Measurements from ENCODE around the gene EFCAB7. TPM values are rescaled to one million over a fixed set of nuclear protein-coding genes. Genes with fewer than 3 reads are reported as not detected.

Gene EFCAB7
- total and polyA plus RNA-seq, 5 donors from 2014 or later, result 2.9 to 13.1 (median 4.6) TPM

DNA sequence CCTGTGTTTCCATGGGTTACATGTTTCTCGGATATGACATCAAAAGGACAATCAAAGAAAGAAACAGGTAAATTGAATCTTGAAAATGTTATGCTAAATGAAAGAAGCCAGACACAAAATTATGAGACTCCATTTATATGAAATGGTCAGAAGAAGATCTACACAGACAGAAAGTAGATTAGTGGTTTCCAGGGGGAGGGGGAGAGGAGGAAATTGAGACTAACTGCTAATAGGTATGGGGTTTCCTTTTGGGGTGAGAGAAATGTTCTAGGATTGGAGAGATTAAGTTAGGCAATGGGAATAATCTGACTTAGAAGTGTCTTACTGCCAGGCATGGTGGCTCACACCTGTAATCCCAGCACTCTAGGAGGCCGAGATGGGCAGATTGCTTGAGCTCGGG is 22.1 kb upstream of the EFCAB7 start:
- H3K27me3 Mint-ChIP-seq, result no peaks in the 10 kb centered on the region
- H3K27ac Mint-ChIP-seq, result peak overlapping the region in 2 of 3 donors; percentile 2 to 15
- no peaks in the 10 kb centered on the region for H3K9me3 ChIP-seq (ENCODE audit: control insufficient read depth in 2 of 2, low read length in 2 of 2)
- H3K4me1 Mint-ChIP-seq, result peaks cover 9 to 22% (median 18%) of the 10 kb centered on the region in 4 donors
- no peaks in the 10 kb centered on the region for H3K27me3 ChIP-seq (ENCODE audit: control insufficient read depth, insufficient read depth, low read length)
- no peak overlapping the region for H3K4me3 ChIP-seq (ENCODE audit: low read depth, low read length)
- no peaks in the 10 kb centered on the region for H3K4me1 ChIP-seq (ENCODE audit: control insufficient read depth, insufficient read depth, low read length, poor library complexity, severe bottlenecking)
- no peaks in the 10 kb centered on the region for H3K36me3 ChIP-seq (ENCODE audit: control insufficient read depth, insufficient read depth, low read length)
- peak in 1 of 3 donors; percentile 7 for DNase-seq
- peaks cover 0 to 8% (median 1%) of the 10 kb centered on the region in 7 donors for H3K9me3 Mint-ChIP-seq
- H3K4me3 Mint-ChIP-seq, result no peak overlapping the region
- no peak overlapping the region for H3K27ac ChIP-seq (ENCODE audit: insufficient read depth, low read length, poor library complexity, severe bottlenecking)
- ATAC-seq (ENCODE audit: low read depth in 2 of 2), result no peak
- peaks cover 23% of the 10 kb centered on the region for H3K36me3 Mint-ChIP-seq

DNA sequence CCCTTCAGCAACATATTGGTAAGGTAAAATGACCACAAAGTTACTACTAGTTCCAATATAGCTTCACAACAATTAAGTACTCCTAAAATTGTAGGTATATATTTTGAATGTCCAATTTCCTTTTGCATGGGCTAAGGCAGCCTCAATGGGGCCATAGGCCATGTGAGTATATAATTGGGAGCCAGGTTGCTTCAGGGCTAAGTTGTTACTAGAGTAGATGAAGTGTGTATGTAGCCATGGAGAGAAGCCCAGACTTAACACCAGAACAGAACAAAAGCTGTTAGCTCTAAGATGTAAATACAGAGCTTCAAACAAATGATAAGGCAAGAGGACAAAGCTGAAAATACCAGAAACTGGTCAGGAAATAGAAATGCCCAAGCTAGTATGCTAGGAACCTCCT is 16.5 kb upstream of the EFCAB7 start:
- Mint-ChIP-seq H3K27me3 (no peaks in the 10 kb centered on the region), H3K27ac (no peak overlapping the region), H3K36me3 (peaks cover 21% of the 10 kb centered on the region), H3K4me3 (no peak overlapping the region), H3K4me1 (peaks cover 2 to 8% (median 5%) of the 10 kb centered on the region in 4 donors), H3K9me3 (peaks cover 0 to 8% (median 0%) of the 10 kb centered on the region in 7 donors)
- Histone ChIP-seq H3K27ac (ENCODE audit: insufficient read depth, low read length, poor library complexity, severe bottlenecking) (no peak overlapping the region), H3K4me3 (ENCODE audit: low read depth, low read length) (no peak overlapping the region), H3K4me1 (ENCODE audit: control insufficient read depth, insufficient read depth, low read length, poor library complexity, severe bottlenecking) (no peaks in the 10 kb centered on the region), H3K27me3 (ENCODE audit: control insufficient read depth, insufficient read depth, low read length) (no peaks in the 10 kb centered on the region), H3K9me3 (ENCODE audit: control insufficient read depth in 2 of 2, low read length in 2 of 2) (no peaks in the 10 kb centered on the region), H3K36me3 (ENCODE audit: control insufficient read depth, insufficient read depth, low read length) (peaks cover 2% of the 10 kb centered on the region)
- no peak for DNase-seq
- ATAC-seq (ENCODE audit: low read depth in 2 of 2), result no peak

DNA sequence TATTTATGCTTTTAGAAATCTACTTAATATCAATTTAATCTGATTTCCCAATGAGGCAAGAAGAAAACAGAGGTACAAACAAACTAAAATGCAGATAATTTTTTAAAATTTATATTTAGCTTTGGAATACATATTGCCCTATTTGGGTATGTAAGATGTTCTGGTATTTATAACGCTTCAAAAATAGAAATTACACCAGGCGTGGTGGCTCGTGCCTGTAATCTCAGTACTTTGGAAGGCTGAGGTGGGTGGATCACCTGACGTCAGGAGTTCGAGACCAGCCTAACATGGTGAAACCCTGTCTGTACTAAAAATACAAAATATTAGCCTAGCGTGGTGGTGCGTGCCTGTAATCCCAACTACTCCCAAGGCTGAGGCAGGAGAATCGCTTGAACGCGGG is 13.6 kb upstream of the EFCAB7 start:
- Histone ChIP-seq H3K27me3 (ENCODE audit: control insufficient read depth, insufficient read depth, low read length) (no peaks in the 10 kb centered on the region), H3K4me3 (ENCODE audit: low read depth, low read length) (no peak overlapping the region), H3K4me1 (ENCODE audit: control insufficient read depth, insufficient read depth, low read length, poor library complexity, severe bottlenecking) (no peaks in the 10 kb centered on the region), H3K27ac (ENCODE audit: insufficient read depth, low read length, poor library complexity, severe bottlenecking) (no peak overlapping the region), H3K9me3 (ENCODE audit: control insufficient read depth in 2 of 2, low read length in 2 of 2) (no peaks in the 10 kb centered on the region), H3K36me3 (ENCODE audit: control insufficient read depth, insufficient read depth, low read length) (peaks cover 2% of the 10 kb centered on the region)
- ATAC-seq (ENCODE audit: low read depth in 2 of 2) (no peak), DNase-seq (no peak)
- peaks cover 0 to 6% (median 3%) of the 10 kb centered on the region in 4 donors for H3K4me1 Mint-ChIP-seq
- peaks cover 0 to 4% (median 0%) of the 10 kb centered on the region in 7 donors for H3K9me3 Mint-ChIP-seq
- no peak overlapping the region for H3K27ac Mint-ChIP-seq
- no peaks in the 10 kb centered on the region for H3K27me3 Mint-ChIP-seq
- H3K4me3 Mint-ChIP-seq, result no peak overlapping the region
- H3K36me3 Mint-ChIP-seq, result peaks cover 16% of the 10 kb centered on the region

DNA sequence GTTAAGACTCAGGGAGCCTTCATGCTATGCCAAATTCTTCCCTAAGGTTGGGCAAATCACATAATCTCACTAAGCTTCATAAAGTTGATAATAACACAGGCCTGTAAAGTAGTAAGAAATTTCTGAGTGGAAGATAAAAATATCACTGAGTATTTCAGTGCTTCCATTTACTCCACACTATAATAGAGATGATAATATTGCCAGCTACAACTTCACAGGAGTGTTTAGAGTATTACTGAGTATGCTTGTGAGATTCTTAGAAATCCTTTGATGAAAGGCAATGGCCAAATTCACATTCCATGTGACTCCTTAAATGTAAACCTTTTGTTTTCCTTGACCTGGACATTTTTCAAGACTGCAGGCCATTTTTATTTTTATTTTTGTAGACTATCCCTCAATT is 10.7 kb upstream of the EFCAB7 start:
- Mint-ChIP-seq H3K9me3 (no peaks in the 10 kb centered on the region), H3K4me1 (peaks cover 0 to 6% (median 3%) of the 10 kb centered on the region in 4 donors), H3K27ac (no peak overlapping the region), H3K27me3 (no peaks in the 10 kb centered on the region), H3K4me3 (no peak overlapping the region), H3K36me3 (peaks cover 3% of the 10 kb centered on the region)
- H3K4me3 ChIP-seq (ENCODE audit: low read depth, low read length), result no peak overlapping the region
- peaks cover 2% of the 10 kb centered on the region for H3K36me3 ChIP-seq (ENCODE audit: control insufficient read depth, insufficient read depth, low read length)
- no peaks in the 10 kb centered on the region for H3K27me3 ChIP-seq (ENCODE audit: control insufficient read depth, insufficient read depth, low read length)
- ATAC-seq (ENCODE audit: low read depth in 2 of 2) (no peak), DNase-seq (no peak)
- no peak overlapping the region for H3K27ac ChIP-seq (ENCODE audit: insufficient read depth, low read length, poor library complexity, severe bottlenecking)
- H3K9me3 ChIP-seq (ENCODE audit: control insufficient read depth in 2 of 2, low read length in 2 of 2), result no peaks in the 10 kb centered on the region
- no peaks in the 10 kb centered on the region for H3K4me1 ChIP-seq (ENCODE audit: control insufficient read depth, insufficient read depth, low read length, poor library complexity, severe bottlenecking)

DNA sequence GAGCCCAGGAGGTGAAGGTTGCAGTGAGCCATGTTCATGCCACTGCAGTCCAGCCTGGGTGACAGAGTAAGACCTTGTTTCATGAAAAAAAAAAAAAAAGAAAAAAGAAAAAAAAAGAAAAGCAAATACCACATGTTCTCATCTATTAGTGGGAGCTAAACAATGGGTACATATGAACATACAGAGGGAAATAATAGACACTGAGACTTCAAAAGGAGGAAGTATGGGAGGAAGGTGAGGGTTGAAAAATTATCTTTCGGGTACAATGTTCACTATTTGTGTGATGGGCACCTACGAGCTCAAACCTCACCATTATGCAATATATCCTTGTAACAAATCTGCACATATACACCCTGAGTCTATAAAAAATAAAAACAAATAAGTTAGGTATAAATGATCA is 6.7 kb upstream of the EFCAB7 start:
- no peaks in the 10 kb centered on the region for H3K27me3 ChIP-seq (ENCODE audit: control insufficient read depth, insufficient read depth, low read length)
- no peaks in the 10 kb centered on the region for H3K4me1 ChIP-seq (ENCODE audit: control insufficient read depth, insufficient read depth, low read length, poor library complexity, severe bottlenecking)
- no peak for ATAC-seq (ENCODE audit: low read depth in 2 of 2)
- peaks cover 2% of the 10 kb centered on the region for H3K36me3 Mint-ChIP-seq
- DNase-seq, result no peak
- H3K27ac Mint-ChIP-seq, result no peak overlapping the region
- no peak overlapping the region for H3K4me3 Mint-ChIP-seq
- no peak overlapping the region for H3K4me3 ChIP-seq (ENCODE audit: low read depth, low read length)
- H3K36me3 ChIP-seq (ENCODE audit: control insufficient read depth, insufficient read depth, low read length), result no peaks in the 10 kb centered on the region
- H3K27ac ChIP-seq (ENCODE audit: insufficient read depth, low read length, poor library complexity, severe bottlenecking), result no peak overlapping the region
- no peaks in the 10 kb centered on the region for H3K9me3 Mint-ChIP-seq
- H3K4me1 Mint-ChIP-seq, result peaks cover 11 to 18% (median 13%) of the 10 kb centered on the region in 4 donors
- H3K27me3 Mint-ChIP-seq, result no peaks in the 10 kb centered on the region
- H3K9me3 ChIP-seq (ENCODE audit: control insufficient read depth in 2 of 2, low read length in 2 of 2), result no peaks in the 10 kb centered on the region

DNA sequence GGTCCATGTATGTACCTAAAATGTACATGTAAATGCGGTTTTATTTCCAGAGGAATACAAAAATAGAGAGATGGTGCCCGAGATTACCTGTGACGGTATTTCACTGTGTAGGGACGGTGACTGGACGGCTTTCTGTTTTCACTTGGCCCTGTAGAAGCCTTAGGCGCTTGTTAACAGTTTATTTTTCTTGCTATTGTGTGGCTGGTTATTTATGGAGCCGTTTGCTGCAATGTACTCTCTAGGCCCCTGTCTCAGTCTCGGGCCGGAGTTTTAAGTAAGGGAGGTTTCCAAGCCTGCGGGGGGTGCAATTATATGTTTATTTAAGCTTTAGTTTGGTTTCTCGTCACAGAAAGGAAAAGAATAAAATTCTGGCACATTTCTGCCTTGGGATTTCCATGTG is 413 bp downstream of the EFCAB7 start:
- no peak for DNase-seq
- Mint-ChIP-seq H3K4me1 (peaks cover 26 to 38% (median 34%) of the 10 kb centered on the region in 4 donors), H3K36me3 (peaks cover 6% of the 10 kb centered on the region), H3K27me3 (no peaks in the 10 kb centered on the region), H3K9me3 (no peaks in the 10 kb centered on the region), H3K4me3 (peak overlapping the region; percentile 91 to 99 (median 94)), H3K27ac (peak overlapping the region; percentile 84 to 97 (median 96))
- Histone ChIP-seq H3K27ac (ENCODE audit: insufficient read depth, low read length, poor library complexity, severe bottlenecking) (peak overlapping the region; percentile 82), H3K4me1 (ENCODE audit: control insufficient read depth, insufficient read depth, low read length, poor library complexity, severe bottlenecking) (peaks cover 17% of the 10 kb centered on the region), H3K4me3 (ENCODE audit: low read depth, low read length) (peak overlapping the region; percentile 97), H3K27me3 (ENCODE audit: control insufficient read depth, insufficient read depth, low read length) (no peaks in the 10 kb centered on the region), H3K9me3 (ENCODE audit: control insufficient read depth in 2 of 2, low read length in 2 of 2) (no peaks in the 10 kb centered on the region), H3K36me3 (ENCODE audit: control insufficient read depth, insufficient read depth, low read length) (peaks cover 10% of the 10 kb centered on the region)
- ATAC-seq (ENCODE audit: low read depth in 2 of 2), result peak; percentile 6 to 11

DNA sequence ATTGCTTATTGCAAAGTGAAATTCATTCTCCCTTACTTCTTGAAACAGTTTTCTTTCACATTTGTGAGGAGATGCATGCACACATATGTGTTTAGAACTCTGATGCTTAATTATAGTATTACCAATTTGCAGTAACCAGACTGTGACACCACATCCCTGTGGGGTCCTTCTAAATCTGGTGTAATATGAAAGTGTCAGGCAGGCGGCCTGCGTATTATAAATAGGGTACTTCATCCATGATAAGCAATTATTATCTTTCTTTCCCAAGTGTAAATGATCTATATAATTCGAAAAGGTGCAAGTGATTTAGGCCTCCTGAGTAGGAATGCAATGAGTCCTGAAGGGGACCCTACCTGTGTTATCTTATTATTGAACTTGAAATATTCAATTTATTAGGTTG is 876 bp downstream of the EFCAB7 start:
- Histone ChIP-seq H3K36me3 (ENCODE audit: control insufficient read depth, insufficient read depth, low read length) (peaks cover 10% of the 10 kb centered on the region), H3K9me3 (ENCODE audit: control insufficient read depth in 2 of 2, low read length in 2 of 2) (no peaks in the 10 kb centered on the region), H3K4me3 (ENCODE audit: low read depth, low read length) (peak overlapping the region; percentile 97), H3K27ac (ENCODE audit: insufficient read depth, low read length, poor library complexity, severe bottlenecking) (peak overlapping the region; percentile 82), H3K4me1 (ENCODE audit: control insufficient read depth, insufficient read depth, low read length, poor library complexity, severe bottlenecking) (peaks cover 17% of the 10 kb centered on the region), H3K27me3 (ENCODE audit: control insufficient read depth, insufficient read depth, low read length) (no peaks in the 10 kb centered on the region)
- ATAC-seq (ENCODE audit: low read depth in 2 of 2) (no peak), DNase-seq (no peak)
- peaks cover 26 to 38% (median 34%) of the 10 kb centered on the region in 4 donors for H3K4me1 Mint-ChIP-seq
- peaks cover 6% of the 10 kb centered on the region for H3K36me3 Mint-ChIP-seq
- no peaks in the 10 kb centered on the region for H3K27me3 Mint-ChIP-seq
- H3K9me3 Mint-ChIP-seq, result no peaks in the 10 kb centered on the region
- H3K4me3 Mint-ChIP-seq, result peak overlapping the region; percentile 91 to 99 (median 94)
- peak overlapping the region in 2 of 3 donors; percentile 61 to 96 for H3K27ac Mint-ChIP-seq

DNA sequence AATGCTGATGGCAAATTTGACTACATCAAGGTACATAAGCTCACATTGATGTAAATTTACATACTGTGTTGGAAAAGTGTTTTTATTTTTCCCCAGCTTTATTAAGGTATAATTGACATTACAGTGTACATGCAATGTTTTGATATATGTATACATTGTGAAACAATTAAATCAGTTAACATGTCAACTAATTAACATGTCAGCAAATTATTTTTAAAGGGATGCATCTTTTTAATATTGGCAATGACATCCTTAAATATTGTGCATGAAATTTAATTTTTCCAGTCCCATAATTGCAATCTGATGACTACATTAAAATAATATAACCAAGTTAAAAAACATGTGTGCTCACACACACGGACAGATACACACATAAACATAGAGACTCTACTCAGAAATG is 9.4 kb downstream of the EFCAB7 start:
- no peak overlapping the region for H3K27ac ChIP-seq (ENCODE audit: insufficient read depth, low read length, poor library complexity, severe bottlenecking)
- no peak for DNase-seq

More for the DNA sequence above, 9.4 kb downstream of the EFCAB7 start:
- Mint-ChIP-seq H3K4me3 (no peak overlapping the region), H3K36me3 (peaks cover 22% of the 10 kb centered on the region), H3K27me3 (no peaks in the 10 kb centered on the region), H3K9me3 (no peaks in the 10 kb centered on the region), H3K27ac (no peak overlapping the region), H3K4me1 (peaks cover 0 to 7% (median 5%) of the 10 kb centered on the region in 4 donors)
- Histone ChIP-seq H3K36me3 (ENCODE audit: control insufficient read depth, insufficient read depth, low read length) (peaks cover 19% of the 10 kb centered on the region), H3K9me3 (ENCODE audit: control insufficient read depth in 2 of 2, low read length in 2 of 2) (no peaks in the 10 kb centered on the region), H3K4me3 (ENCODE audit: low read depth, low read length) (no peak overlapping the region), H3K4me1 (ENCODE audit: control insufficient read depth, insufficient read depth, low read length, poor library complexity, severe bottlenecking) (no peaks in the 10 kb centered on the region), H3K27me3 (ENCODE audit: control insufficient read depth, insufficient read depth, low read length) (no peaks in the 10 kb centered on the region)
- no peak for ATAC-seq (ENCODE audit: low read depth in 2 of 2)
